ENCODE results near the gene MCF2L2.

DNA sequence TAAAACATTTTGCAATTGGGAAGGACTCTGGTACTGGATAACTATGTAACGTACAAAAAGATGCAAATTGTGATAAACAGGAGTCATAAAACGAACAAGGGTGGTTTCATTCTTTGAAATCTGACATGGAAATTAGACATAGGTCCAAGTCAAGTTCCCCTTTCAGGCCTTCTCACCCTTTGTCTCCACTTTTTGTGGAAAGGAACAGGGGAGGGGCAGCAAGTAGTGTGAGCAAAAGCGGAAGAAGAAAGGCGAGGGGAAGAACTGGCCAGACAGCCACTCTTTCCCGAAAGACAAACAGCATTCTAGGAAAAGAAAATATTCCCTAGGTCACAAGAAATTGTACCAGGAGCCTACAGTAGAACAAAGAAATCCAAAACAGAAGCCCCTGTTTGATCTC, 52.6 kb downstream of the MCF2L2 start:
- no peak for TF ChIP-seq POLR2A (IDR thresholded peaks at IDR 0.05)
- TF ChIP-seq, protein P1, sequence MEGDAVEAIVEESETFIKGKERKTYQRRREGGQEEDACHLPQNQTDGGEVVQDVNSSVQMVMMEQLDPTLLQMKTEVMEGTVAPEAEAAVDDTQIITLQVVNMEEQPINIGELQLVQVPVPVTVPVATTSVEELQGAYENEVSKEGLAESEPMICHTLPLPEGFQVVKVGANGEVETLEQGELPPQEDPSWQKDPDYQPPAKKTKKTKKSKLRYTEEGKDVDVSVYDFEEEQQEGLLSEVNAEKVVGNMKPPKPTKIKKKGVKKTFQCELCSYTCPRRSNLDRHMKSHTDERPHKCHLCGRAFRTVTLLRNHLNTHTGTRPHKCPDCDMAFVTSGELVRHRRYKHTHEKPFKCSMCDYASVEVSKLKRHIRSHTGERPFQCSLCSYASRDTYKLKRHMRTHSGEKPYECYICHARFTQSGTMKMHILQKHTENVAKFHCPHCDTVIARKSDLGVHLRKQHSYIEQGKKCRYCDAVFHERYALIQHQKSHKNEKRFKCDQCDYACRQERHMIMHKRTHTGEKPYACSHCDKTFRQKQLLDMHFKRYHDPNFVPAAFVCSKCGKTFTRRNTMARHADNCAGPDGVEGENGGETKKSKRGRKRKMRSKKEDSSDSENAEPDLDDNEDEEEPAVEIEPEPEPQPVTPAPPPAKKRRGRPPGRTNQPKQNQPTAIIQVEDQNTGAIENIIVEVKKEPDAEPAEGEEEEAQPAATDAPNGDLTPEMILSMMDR (IDR thresholded peaks at IDR 0.05): no peak
